Esophagus squamous epithelium (tissue), 4 donors: ENCODE results near the gene NSD2.

Experiments used
- POLR2A ChIP-seq, 4 donors: fragments of 450-650 bp; IDR thresholded peaks; one replicate each; pipeline ENCODE4 v1.6.1; 2017; ENCODE audit warnings: antibody characterized with exemption in 4 of 4, mild to moderate bottlenecking in 4 of 4, moderate library complexity in 3 of 4
- TF ChIP-seq, protein P1 (sequence below), 6 experiments: fragments of 450-650 bp in 4 of 6; fragments of 200-600 bp in 2 of 6; sonication (generic) in 2 of 6; IDR thresholded peaks; one replicate each; pipeline ENCODE4 v1.5.1; 2016 to 2019; ENCODE audit warnings: antibody characterized with exemption in 6 of 6, mild to moderate bottlenecking in 4 of 6, moderate library complexity in 4 of 6

DNA sequence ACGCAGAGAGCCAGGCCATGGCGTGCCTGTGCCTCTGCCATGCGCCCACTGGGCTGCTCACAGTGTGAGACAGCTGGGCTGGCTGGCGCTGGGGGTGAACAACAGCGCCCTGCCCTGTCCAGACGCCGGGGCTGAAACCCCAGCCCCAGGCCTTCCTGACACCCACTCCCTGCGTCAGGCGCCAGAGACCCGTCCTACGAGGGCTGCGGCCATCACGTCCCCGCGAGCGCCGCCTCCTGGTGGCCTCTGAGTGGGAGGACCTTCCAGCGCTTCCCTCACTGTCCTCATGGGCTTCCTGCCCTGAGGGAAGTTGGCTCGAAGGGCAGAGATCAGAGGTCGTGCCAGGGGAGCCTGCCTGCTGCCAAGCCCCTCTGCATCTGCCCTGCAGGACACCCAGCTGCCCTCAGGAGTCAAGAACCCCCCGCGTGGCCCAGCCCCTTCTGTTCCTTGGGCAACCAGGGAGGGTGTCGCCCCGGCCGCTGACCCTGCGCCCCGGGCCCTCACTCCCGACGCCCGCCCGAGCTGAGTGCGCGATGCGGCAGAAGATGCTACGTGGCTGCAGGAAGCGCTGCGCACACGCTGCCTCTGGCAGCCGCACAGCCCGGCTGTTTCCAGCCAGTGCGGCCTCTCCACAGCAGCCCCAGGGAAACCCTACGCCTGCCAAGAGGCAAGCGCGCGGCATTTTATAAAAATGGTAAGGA, 121.4 kb downstream of the NSD2 start:
- no peak for TF ChIP-seq POLR2A (IDR thresholded peaks at IDR 0.05)
- TF ChIP-seq, protein P1, sequence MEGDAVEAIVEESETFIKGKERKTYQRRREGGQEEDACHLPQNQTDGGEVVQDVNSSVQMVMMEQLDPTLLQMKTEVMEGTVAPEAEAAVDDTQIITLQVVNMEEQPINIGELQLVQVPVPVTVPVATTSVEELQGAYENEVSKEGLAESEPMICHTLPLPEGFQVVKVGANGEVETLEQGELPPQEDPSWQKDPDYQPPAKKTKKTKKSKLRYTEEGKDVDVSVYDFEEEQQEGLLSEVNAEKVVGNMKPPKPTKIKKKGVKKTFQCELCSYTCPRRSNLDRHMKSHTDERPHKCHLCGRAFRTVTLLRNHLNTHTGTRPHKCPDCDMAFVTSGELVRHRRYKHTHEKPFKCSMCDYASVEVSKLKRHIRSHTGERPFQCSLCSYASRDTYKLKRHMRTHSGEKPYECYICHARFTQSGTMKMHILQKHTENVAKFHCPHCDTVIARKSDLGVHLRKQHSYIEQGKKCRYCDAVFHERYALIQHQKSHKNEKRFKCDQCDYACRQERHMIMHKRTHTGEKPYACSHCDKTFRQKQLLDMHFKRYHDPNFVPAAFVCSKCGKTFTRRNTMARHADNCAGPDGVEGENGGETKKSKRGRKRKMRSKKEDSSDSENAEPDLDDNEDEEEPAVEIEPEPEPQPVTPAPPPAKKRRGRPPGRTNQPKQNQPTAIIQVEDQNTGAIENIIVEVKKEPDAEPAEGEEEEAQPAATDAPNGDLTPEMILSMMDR (IDR thresholded peaks at IDR 0.05): no peak
